HepG2 (cell line): Measurements from ENCODE around the gene DNAJC11. TPM values are rescaled to one million over a fixed set of nuclear protein-coding genes. Genes with fewer than 3 reads are reported as not detected.

ENCODE experiments used
- ARNT2 ChIP-seq: sonication (generic); formaldehyde crosslinking; IDR thresholded peaks from 2 replicates; pipeline ENCODE4 v1.8.0; 2022; ENCODE audit warnings: mild to moderate bottlenecking, low read depth, missing genetic modification reagents, moderate library complexity
- ASH2L ChIP-seq: fragments of 300-600, 200-600 bp; sonication (generic); IDR thresholded peaks from 2 replicates; pipeline ENCODE4 v1.7.0; 2017; ENCODE audit warnings: low read depth, mild to moderate bottlenecking, moderate library complexity, mixed read lengths, low read length; ENCODE audit not compliant: insufficient read length
- CHCHD3 ChIP-seq: sonication (generic); formaldehyde crosslinking; IDR thresholded peaks from 2 replicates; pipeline ENCODE4 v1.8.0; 2022; ENCODE audit warnings: mild to moderate bottlenecking, missing genetic modification reagents, moderate library complexity
- EHMT2 ChIP-seq: fragments of 200-600 bp; sonication (generic); IDR thresholded peaks from 2 replicates; pipeline ENCODE4 v1.7.0; 2017; ENCODE audit warnings: antibody characterized with exemption, low read depth, low read length, borderline replicate concordance
- KDM1A ChIP-seq: IDR thresholded peaks from 2 replicates; pipeline ENCODE4 v1.6.1; 2016; ENCODE audit warnings: missing compliant biosample characterization
- LCORL ChIP-seq, 2 experiments: fragments of 450-650 bp in 1 of 2; sonication (generic) in 1 of 2; formaldehyde crosslinking in 1 of 2; IDR thresholded peaks; 2 replicates each; pipeline versions ENCODE4 v1.5.0 to v1.6.1; 2017 to 2020; ENCODE audit warnings: antibody characterized with exemption in 1 of 2, missing genetic modification reagents in 1 of 2
- MAF1 ChIP-seq: sonication (generic); formaldehyde crosslinking; IDR thresholded peaks from 2 replicates; pipeline ENCODE4 v1.5.0; 2020; ENCODE audit warnings: missing genetic modification reagents, borderline replicate concordance
- MED1 ChIP-seq: sonication (generic); formaldehyde crosslinking; IDR thresholded peaks from 2 replicates; pipeline ENCODE4 v1.4.0; 2020; ENCODE audit warnings: missing genetic modification reagents
- NFE2 ChIP-seq: sonication (generic); formaldehyde crosslinking; IDR thresholded peaks from 2 replicates; pipeline ENCODE4 v1.4.0; 2020; ENCODE audit warnings: missing genetic modification reagents
- REXO4 ChIP-seq: sonication (generic); formaldehyde crosslinking; IDR thresholded peaks from 2 replicates; pipeline ENCODE4 v1.8.0; 2022; ENCODE audit warnings: missing genetic modification reagents, mild to moderate bottlenecking, borderline replicate concordance
- SIN3A ChIP-seq: IDR thresholded peaks from 2 replicates; pipeline ENCODE4 v1.6.1; 2011; ENCODE audit warnings: low read depth, mild to moderate bottlenecking, control low read depth, low read length, borderline replicate concordance
- ZBTB20 ChIP-seq: sonication (generic); formaldehyde crosslinking; IDR thresholded peaks from 2 replicates; pipeline ENCODE4 v1.8.1; 2023; ENCODE audit warnings: missing genetic modification reagents, low read depth, mild to moderate bottlenecking, borderline replicate concordance
- ZNF251 ChIP-seq: sonication (generic); formaldehyde crosslinking; IDR thresholded peaks from 2 replicates; pipeline ENCODE4 v1.9.0; 2021; ENCODE audit warnings: mild to moderate bottlenecking, missing genetic modification reagents
- ZNF441 ChIP-seq: sonication (generic); formaldehyde crosslinking; IDR thresholded peaks from 2 replicates; pipeline ENCODE4 v1.7.0; 2021; ENCODE audit warnings: missing genetic modification reagents, borderline replicate concordance
- ZNF501 ChIP-seq: sonication (generic); formaldehyde crosslinking; IDR thresholded peaks from 2 replicates; pipeline ENCODE4 v1.5.1; 2020; ENCODE audit warnings: mild to moderate bottlenecking, moderate library complexity, missing genetic modification reagents
- ZNF598 ChIP-seq: sonication (generic); formaldehyde crosslinking; IDR thresholded peaks from 2 replicates; pipeline ENCODE4 v1.5.1; 2020; ENCODE audit warnings: mild to moderate bottlenecking, missing genetic modification reagents, borderline replicate concordance
- ZNF607 ChIP-seq: sonication (generic); formaldehyde crosslinking; IDR thresholded peaks from 2 replicates; pipeline ENCODE4 v1.5.1; 2020; ENCODE audit warnings: missing genetic modification reagents, mild to moderate bottlenecking, borderline replicate concordance
- polyA plus RNA-seq, 8 experiments: library from polyadenylated mRNA; depleted of rRNA in 3 of 8; stranded (reverse) in 7 of 8; unstranded in 1 of 8; fragments of >200 nt; fragmentation: Illumina TruSeq in 4 of 8; extraction: Trizol in 4 of 8; gene quantifications; 2 replicates each; pipeline versions ENCODE4 v1.2.1 to v1.2.3, GENCODE V29; 2011 to 2016; ENCODE audit warnings: low read depth in 4 of 8, missing spikeins in 1 of 8, mixed read lengths in 1 of 8; ENCODE audit not compliant: insufficient read depth in 1 of 8
- total RNA-seq, 5 experiments: library from RNA; depleted of rRNA; stranded (reverse); fragments of >200 nt; fragmentation: Illumina TruSeq; extraction: Trizol; gene quantifications; 2 replicates each; pipeline ENCODE4 v1.2.3, GENCODE V29; 2016; ENCODE audit warnings: low read depth in 1 of 5
- TF ChIP-seq, protein P1 (sequence below): sonication (generic); formaldehyde crosslinking; IDR thresholded peaks from 2 replicates; pipeline ENCODE4 v1.5.1; 2020; ENCODE audit warnings: mild to moderate bottlenecking, missing genetic modification reagents, borderline replicate concordance
- TF ChIP-seq, protein P2 (sequence below): sonication (generic); formaldehyde crosslinking; conservative IDR thresholded peaks from 2 replicates; pipeline ENCODE4 v1.4.0; 2020; ENCODE audit warnings: missing genetic modification reagents
- TF ChIP-seq, protein P3 (sequence below): fragments of 450-650 bp; IDR thresholded peaks from 2 replicates; pipeline ENCODE4 v1.6.1; 2017

DNAJC11 gene
- total and polyA plus RNA-seq, 2 of the 13 experiments (the other 11 are each of a cell fraction or from before 2014, with no cell fraction given), result 25.1 to 47.6 TPM

DNA sequence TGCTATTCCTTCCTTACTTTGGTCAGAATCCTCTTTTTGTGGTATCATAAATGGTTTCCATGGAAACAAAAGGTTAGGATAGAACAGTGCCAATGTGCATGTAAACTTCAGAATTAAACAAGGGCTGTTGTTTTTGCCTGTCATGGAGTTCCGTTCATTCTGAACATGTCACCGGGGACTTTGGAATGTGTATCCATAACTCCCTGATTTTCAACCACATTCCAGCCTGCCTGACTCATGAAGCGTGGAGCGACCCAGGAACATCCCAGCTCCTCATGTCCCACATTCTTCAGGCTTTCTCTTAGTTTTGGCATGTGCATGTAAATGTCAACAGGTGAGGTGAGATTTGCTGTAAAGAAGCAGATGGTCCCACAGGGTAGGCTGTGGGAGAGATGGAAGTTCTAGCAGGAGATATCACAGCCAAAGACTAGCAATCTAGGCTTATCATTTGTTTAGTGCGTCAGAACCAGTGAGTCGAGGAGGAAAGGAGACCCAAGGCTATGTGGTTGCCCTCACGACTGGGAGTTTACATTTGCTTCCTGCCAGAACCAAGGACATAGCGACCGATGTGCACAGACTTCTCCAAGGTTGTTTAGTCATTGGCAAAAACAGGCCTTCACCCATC is 23.0 kb upstream of the DNAJC11 start (continued):
- TF ChIP-seq, protein P1, sequence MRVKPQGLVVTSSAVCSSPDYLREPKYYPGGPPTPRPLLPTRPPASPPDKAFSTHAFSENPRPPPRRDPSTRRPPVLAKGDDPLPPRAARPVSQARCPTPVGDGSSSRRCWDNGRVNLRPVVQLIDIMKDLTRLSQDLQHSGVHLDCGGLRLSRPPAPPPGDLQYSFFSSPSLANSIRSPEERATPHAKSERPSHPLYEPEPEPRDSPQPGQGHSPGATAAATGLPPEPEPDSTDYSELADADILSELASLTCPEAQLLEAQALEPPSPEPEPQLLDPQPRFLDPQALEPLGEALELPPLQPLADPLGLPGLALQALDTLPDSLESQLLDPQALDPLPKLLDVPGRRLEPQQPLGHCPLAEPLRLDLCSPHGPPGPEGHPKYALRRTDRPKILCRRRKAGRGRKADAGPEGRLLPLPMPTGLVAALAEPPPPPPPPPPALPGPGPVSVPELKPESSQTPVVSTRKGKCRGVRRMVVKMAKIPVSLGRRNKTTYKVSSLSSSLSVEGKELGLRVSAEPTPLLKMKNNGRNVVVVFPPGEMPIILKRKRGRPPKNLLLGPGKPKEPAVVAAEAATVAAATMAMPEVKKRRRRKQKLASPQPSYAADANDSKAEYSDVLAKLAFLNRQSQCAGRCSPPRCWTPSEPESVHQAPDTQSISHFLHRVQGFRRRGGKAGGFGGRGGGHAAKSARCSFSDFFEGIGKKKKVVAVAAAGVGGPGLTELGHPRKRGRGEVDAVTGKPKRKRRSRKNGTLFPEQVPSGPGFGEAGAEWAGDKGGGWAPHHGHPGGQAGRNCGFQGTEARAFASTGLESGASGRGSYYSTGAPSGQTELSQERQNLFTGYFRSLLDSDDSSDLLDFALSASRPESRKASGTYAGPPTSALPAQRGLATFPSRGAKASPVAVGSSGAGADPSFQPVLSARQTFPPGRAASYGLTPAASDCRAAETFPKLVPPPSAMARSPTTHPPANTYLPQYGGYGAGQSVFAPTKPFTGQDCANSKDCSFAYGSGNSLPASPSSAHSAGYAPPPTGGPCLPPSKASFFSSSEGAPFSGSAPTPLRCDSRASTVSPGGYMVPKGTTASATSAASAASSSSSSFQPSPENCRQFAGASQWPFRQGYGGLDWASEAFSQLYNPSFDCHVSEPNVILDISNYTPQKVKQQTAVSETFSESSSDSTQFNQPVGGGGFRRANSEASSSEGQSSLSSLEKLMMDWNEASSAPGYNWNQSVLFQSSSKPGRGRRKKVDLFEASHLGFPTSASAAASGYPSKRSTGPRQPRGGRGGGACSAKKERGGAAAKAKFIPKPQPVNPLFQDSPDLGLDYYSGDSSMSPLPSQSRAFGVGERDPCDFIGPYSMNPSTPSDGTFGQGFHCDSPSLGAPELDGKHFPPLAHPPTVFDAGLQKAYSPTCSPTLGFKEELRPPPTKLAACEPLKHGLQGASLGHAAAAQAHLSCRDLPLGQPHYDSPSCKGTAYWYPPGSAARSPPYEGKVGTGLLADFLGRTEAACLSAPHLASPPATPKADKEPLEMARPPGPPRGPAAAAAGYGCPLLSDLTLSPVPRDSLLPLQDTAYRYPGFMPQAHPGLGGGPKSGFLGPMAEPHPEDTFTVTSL (CRISPR knock-in tag), result peak; percentile 42; the same call in 1 of the 2 replicates
- 0 out of 2 replicates have a peak, but pooled peaks have one; percentile 6 for TF ChIP-seq ZNF441 (CRISPR knock-in tag)
- 0 out of 2 replicates have a peak, but pooled peaks have one; percentile 35 for TF ChIP-seq KDM1A (CRISPR knock-in tag)
- no peak for TF ChIP-seq ZNF598 (CRISPR knock-in tag)
- TF ChIP-seq SIN3A, result no peak
- no peak for TF ChIP-seq CHCHD3 (CRISPR knock-in tag)
- no peak for TF ChIP-seq ARNT2
- 0 out of 2 replicates have a peak, but pooled peaks have one; percentile 54 for TF ChIP-seq EHMT2
- no peak for TF ChIP-seq MAF1 (CRISPR knock-in tag)
- TF ChIP-seq, protein P2, sequence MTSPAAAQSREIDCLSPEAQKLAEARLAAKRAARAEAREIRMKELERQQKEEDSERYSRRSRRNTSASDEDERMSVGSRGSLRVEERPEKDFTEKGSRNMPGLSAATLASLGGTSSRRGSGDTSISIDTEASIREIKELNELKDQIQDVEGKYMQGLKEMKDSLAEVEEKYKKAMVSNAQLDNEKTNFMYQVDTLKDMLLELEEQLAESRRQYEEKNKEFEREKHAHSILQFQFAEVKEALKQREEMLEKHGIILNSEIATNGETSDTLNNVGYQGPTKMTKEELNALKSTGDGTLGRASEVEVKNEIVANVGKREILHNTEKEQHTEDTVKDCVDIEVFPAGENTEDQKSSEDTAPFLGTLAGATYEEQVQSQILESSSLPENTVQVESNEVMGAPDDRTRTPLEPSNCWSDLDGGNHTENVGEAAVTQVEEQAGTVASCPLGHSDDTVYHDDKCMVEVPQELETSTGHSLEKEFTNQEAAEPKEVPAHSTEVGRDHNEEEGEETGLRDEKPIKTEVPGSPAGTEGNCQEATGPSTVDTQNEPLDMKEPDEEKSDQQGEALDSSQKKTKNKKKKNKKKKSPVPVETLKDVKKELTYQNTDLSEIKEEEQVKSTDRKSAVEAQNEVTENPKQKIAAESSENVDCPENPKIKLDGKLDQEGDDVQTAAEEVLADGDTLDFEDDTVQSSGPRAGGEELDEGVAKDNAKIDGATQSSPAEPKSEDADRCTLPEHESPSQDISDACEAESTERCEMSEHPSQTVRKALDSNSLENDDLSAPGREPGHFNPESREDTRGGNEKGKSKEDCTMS (CRISPR knock-in tag), result no peak
- TF ChIP-seq MED1 (CRISPR knock-in tag), result peak; percentile 4; the same call in 1 of the 2 replicates
- peak; percentile 36; the same call in 1 of the 2 replicates for TF ChIP-seq LCORL (IDR thresholded peaks at IDR 0.05)
- TF ChIP-seq LCORL (CRISPR knock-in tag; IDR thresholded peaks at IDR 0.05), result peak; percentile 85
- TF ChIP-seq, protein P3, sequence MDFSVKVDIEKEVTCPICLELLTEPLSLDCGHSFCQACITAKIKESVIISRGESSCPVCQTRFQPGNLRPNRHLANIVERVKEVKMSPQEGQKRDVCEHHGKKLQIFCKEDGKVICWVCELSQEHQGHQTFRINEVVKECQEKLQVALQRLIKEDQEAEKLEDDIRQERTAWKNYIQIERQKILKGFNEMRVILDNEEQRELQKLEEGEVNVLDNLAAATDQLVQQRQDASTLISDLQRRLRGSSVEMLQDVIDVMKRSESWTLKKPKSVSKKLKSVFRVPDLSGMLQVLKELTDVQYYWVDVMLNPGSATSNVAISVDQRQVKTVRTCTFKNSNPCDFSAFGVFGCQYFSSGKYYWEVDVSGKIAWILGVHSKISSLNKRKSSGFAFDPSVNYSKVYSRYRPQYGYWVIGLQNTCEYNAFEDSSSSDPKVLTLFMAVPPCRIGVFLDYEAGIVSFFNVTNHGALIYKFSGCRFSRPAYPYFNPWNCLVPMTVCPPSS, result no peak
- TF ChIP-seq ZNF501 (CRISPR knock-in tag), result peak; percentile 46; the same call in 1 of the 2 replicates
- TF ChIP-seq ZNF607 (CRISPR knock-in tag), result no peak
- TF ChIP-seq REXO4, result no peak
- no peak for TF ChIP-seq ZNF251 (CRISPR knock-in tag)
- peak; percentile 28; the same call in 1 of the 2 replicates for TF ChIP-seq ZBTB20 (CRISPR knock-in tag)
- TF ChIP-seq NFE2 (CRISPR knock-in tag), result no peak
- peak; percentile 55 for TF ChIP-seq ASH2L
